ENCODE results near the gene HMGB3.

DNA sequence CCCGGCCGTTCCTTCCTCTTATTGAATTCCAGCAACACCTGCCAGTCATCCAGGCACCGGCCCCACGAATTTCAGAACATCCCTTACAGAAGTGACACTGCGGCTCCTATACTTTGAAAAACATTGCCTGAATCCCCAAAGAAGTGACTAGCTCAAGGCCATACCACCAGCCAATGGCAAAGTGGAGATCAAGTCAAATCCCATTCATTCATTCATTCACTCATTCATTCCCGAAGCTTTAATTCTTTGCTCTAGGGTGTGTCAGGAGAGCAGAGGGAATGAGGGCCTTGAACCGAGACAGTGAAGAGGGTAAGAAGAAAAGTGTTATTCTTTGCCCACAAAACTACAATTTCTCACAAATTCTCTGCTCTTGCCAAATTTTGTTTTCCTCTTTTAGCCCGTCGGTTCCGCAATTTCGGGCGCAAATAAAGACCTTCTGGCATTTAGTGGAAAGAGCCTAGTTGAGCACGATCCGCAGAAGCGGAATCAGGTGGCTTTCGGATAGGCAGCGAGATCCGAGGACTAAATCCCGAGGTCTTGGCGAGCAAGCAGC, 824 bp upstream of the HMGB3 start:
- TF ChIP-seq POLR2AphosphoS5 (IDR thresholded peaks at IDR 0.05; ENCODE audit: low read depth, low read length) = no peak
- TF ChIP-seq POLR2A (IDR thresholded peaks at IDR 0.05; ENCODE audit: low read depth, low read length) = no peak
- TF ChIP-seq TAF1 (IDR thresholded peaks at IDR 0.05; ENCODE audit: borderline replicate concordance, low read depth, low read length) = no peak
